Endodermal cell (in vitro differentiated cells): Measurements from ENCODE around the gene ACACA. TPM values are rescaled to one million over a fixed set of nuclear protein-coding genes. Genes with fewer than 3 reads are reported as not detected.
A peak's percentile ranks its signal among the peaks of the same experiment; 100 is the strongest.

Source experiments
- DNase-seq: peaks from one replicate; pipeline ENCODE4 v3.0.0-alpha.2; 2017
- H3K27ac ChIP-seq: 2 replicates; pipeline ENCODE4 v1.5.1; 2013; ENCODE audit warnings: mild to moderate bottlenecking, low read depth, low read length, moderate library complexity
- H3K27me3 ChIP-seq: 2 replicates; pipeline ENCODE4 v1.6.1; 2013; ENCODE audit warnings: mild to moderate bottlenecking, low read length, moderate library complexity; ENCODE audit not compliant: insufficient read depth, control insufficient read depth, poor library complexity, severe bottlenecking
- H3K36me3 ChIP-seq: 2 replicates; pipeline ENCODE4 v1.7.0; 2013; ENCODE audit warnings: mild to moderate bottlenecking, low read length, moderate library complexity; ENCODE audit not compliant: control insufficient read depth, insufficient read depth
- H3K4me1 ChIP-seq: one replicate; pipeline ENCODE4 v1.7.0; 2013; ENCODE audit warnings: low read length; ENCODE audit not compliant: control insufficient read depth, insufficient read depth
- H3K4me3 ChIP-seq: 2 replicates; pipeline ENCODE4 v1.5.1; 2013; ENCODE audit warnings: mild to moderate bottlenecking, low read length, moderate library complexity
- H3K9ac ChIP-seq: 2 replicates; pipeline ENCODE4 v1.6.1; 2013; ENCODE audit warnings: mild to moderate bottlenecking, low read length, moderate library complexity; ENCODE audit not compliant: poor library complexity, severe bottlenecking; ENCODE audit errors: extremely low read depth
- H3K9me3 ChIP-seq: 2 replicates; pipeline ENCODE4 v1.6.1; 2013; ENCODE audit warnings: mild to moderate bottlenecking, low read length, moderate library complexity; ENCODE audit not compliant: control insufficient read depth
- H3K27ac Mint-ChIP-seq: 2 replicates; pipeline ENCODE4 v1.8.0; 2020; ENCODE audit warnings: mixed read lengths
- H3K27me3 Mint-ChIP-seq: 2 replicates; pipeline ENCODE4 v1.8.0; 2021; ENCODE audit warnings: mild to moderate bottlenecking, mixed read lengths; ENCODE audit not compliant: insufficient read depth
- H3K36me3 Mint-ChIP-seq: 2 replicates; pipeline ENCODE4 v1.8.0; 2020; ENCODE audit warnings: low read depth, mixed read lengths
- H3K4me1 Mint-ChIP-seq: 2 replicates; pipeline ENCODE4 v1.8.0; 2020; ENCODE audit warnings: mixed read lengths
- H3K4me3 Mint-ChIP-seq: 2 replicates; pipeline ENCODE4 v1.8.0; 2020; ENCODE audit warnings: mild to moderate bottlenecking, moderate library complexity, mixed read lengths
- H3K9me3 Mint-ChIP-seq: 2 replicates; pipeline ENCODE4 v1.8.0; 2020; ENCODE audit warnings: mild to moderate bottlenecking, mixed read lengths
- CTCF ChIP-seq: fragments of 200-600 bp; sonication (generic); conservative IDR thresholded peaks from 2 replicates; pipeline ENCODE4 v1.5.0; 2021; ENCODE audit warnings: antibody characterized with exemption, mild to moderate bottlenecking
- WGBS, 2 experiments: methylation state at CpG; one replicate each; pipeline versions ENCODE4 v1.1.5 to v1.1.7; 2013; ENCODE audit warnings: missing lambda C conversion rate in 2 of 2, mixed read lengths in 1 of 2; ENCODE audit not compliant: insufficient coverage in 1 of 2, insufficient read length in 1 of 2; 5-methylcytosine and 5-hydroxymethylcytosine counted together
- total RNA-seq, 2 donors: library from RNA; stranded (reverse); fragmentation: NEBNext Ultra II Directional in 1 of 2; extraction: Animal tissue kit (Norgen Biotek cat#: 25700) in 1 of 2; gene quantifications; 2 replicates in 1 of 2; 3 replicates in 1 of 2; pipeline ENCODE4 v1.2.1, GENCODE V29; 2021

The ACACA gene
- total RNA-seq, 2 donors from 2014 or later, result 66.7 to 68.6 TPM

- Mint-ChIP-seq H3K4me1 (peaks cover 13% of the 10 kb centered on the region), H3K36me3 (peaks cover 47% of the 10 kb centered on the region), H3K27ac (peak overlapping the region; percentile 1), H3K4me3 (no peak overlapping the region), H3K9me3 (no peaks in the 10 kb centered on the region), H3K27me3 (no peaks in the 10 kb centered on the region)
- no peaks in the 10 kb centered on the region for H3K4me1 ChIP-seq
- H3K36me3 ChIP-seq, result peaks cover 51% of the 10 kb centered on the region
- DNase-seq, result peak; percentile 36
- H3K9me3 ChIP-seq, result no peaks in the 10 kb centered on the region
- TF ChIP-seq CTCF, result no peak
- no peak overlapping the region for H3K27ac ChIP-seq
- H3K4me3 ChIP-seq, result no peak overlapping the region
- WGBS, 2 experiments, result 90% methylated on average over 2 to 9 of the region's 9 CpGs
- H3K27me3 ChIP-seq, result no peaks in the 10 kb centered on the region
- H3K9ac ChIP-seq, result no peak overlapping the region
Observed at GRCh38 chr17:37098910-37099664, 307.5 kb downstream of the ACACA start.

GRCh38 chr17:37098152-37098551 is 308.5 kb downstream of the ACACA start:
- 92 to 94% methylated on average over 5 of the region's 5 CpGs for WGBS, 2 experiments
- Mint-ChIP-seq H3K9me3 (no peaks in the 10 kb centered on the region), H3K27me3 (no peaks in the 10 kb centered on the region), H3K27ac (no peak overlapping the region), H3K36me3 (peaks cover 55% of the 10 kb centered on the region), H3K4me1 (peaks cover 15% of the 10 kb centered on the region), H3K4me3 (no peak overlapping the region)
- Histone ChIP-seq H3K27ac (no peak overlapping the region), H3K9me3 (no peaks in the 10 kb centered on the region), H3K4me1 (no peaks in the 10 kb centered on the region), H3K27me3 (no peaks in the 10 kb centered on the region), H3K36me3 (peaks cover 51% of the 10 kb centered on the region), H3K9ac (no peak overlapping the region), H3K4me3 (no peak overlapping the region)
- no peak for TF ChIP-seq CTCF
- DNase-seq, result no peak

DNA sequence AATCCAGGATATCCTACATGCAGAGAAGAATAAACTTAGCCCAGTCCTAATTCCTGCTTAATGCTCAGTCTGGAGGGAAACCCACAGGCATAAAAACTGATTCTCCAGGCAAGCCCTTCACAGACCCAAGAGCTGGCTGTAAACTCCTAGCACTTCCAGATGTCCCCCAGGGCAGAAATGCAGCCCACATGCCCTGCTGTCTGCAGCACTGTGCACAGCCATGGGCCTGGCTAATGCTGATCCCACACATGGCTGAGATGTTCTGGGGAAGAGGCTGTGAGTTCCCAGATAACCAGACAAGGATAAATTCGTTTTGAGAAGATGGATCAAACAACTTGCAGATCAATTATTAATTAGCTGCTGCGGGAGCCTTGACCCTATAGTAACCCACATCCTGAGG is 309.5 kb downstream of the ACACA start:
- Histone ChIP-seq H3K36me3 (peaks cover 59% of the 10 kb centered on the region), H3K27ac (no peak overlapping the region), H3K4me1 (no peaks in the 10 kb centered on the region), H3K9me3 (no peaks in the 10 kb centered on the region), H3K27me3 (no peaks in the 10 kb centered on the region), H3K4me3 (no peak overlapping the region), H3K9ac (no peak overlapping the region)
- 86 to 89% methylated on average over 1 to 2 of the region's 2 CpGs for WGBS, 2 experiments
- Mint-ChIP-seq H3K4me3 (no peak overlapping the region), H3K4me1 (peaks cover 15% of the 10 kb centered on the region), H3K36me3 (peaks cover 62% of the 10 kb centered on the region), H3K27ac (no peak overlapping the region), H3K9me3 (no peaks in the 10 kb centered on the region), H3K27me3 (no peaks in the 10 kb centered on the region)
- DNase-seq, result no peak
- no peak for TF ChIP-seq CTCF
